Adrenal gland (tissue), 5 donors: ENCODE measurements around the gene BACE1.

Source experiments
- POLR2A ChIP-seq, 2 donors: fragments of 450-650 bp; IDR thresholded peaks; one replicate each; pipeline ENCODE4 v1.6.1; 2017; ENCODE audit warnings: antibody characterized with exemption in 2 of 2, mild to moderate bottlenecking in 2 of 2, moderate library complexity in 1 of 2
- TF ChIP-seq, protein P1 (sequence below), 6 experiments: fragments of 450-650 bp in 4 of 6; fragments of 200-600 bp in 2 of 6; sonication (generic) in 1 of 6; IDR thresholded peaks; 1 replicate in 5 of 6; 2 replicates in 1 of 6; pipeline versions ENCODE4 v1.5.1 to v1.8.0; 2016 to 2021; ENCODE audit warnings: antibody characterized with exemption in 6 of 6, mild to moderate bottlenecking in 2 of 6, moderate library complexity in 1 of 6
- donor health status: DM: no; HTN: no; CAD: no.

DNA sequence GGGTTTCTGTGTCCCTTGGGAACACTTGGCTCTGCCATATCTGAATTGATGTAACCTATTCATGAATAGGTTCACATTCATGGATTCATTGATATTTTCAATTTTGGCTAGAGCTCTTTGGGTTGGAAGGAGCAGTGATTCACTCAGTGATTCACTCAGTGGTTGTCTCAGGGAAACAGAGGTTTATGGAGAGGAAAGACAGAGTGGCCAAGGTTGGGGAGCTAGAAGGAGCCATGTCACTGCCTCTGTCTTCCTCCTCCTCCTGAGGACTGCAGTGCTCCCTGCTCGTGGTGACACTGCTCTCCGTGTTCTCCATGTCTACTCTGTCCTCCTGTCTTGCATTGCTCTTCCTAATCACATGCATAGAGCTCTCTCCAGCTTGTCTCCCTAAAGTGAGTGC, 29.0 kb upstream of the BACE1 start:
- TF ChIP-seq, protein P1, sequence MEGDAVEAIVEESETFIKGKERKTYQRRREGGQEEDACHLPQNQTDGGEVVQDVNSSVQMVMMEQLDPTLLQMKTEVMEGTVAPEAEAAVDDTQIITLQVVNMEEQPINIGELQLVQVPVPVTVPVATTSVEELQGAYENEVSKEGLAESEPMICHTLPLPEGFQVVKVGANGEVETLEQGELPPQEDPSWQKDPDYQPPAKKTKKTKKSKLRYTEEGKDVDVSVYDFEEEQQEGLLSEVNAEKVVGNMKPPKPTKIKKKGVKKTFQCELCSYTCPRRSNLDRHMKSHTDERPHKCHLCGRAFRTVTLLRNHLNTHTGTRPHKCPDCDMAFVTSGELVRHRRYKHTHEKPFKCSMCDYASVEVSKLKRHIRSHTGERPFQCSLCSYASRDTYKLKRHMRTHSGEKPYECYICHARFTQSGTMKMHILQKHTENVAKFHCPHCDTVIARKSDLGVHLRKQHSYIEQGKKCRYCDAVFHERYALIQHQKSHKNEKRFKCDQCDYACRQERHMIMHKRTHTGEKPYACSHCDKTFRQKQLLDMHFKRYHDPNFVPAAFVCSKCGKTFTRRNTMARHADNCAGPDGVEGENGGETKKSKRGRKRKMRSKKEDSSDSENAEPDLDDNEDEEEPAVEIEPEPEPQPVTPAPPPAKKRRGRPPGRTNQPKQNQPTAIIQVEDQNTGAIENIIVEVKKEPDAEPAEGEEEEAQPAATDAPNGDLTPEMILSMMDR (IDR thresholded peaks at IDR 0.05) = no peak
- TF ChIP-seq POLR2A (IDR thresholded peaks at IDR 0.05) = no peak
